ENCODE results near the gene MRPL34.

- no peak for TF ChIP-seq POLR2AphosphoS5 (IDR thresholded peaks at IDR 0.05; ENCODE audit: low read depth, low read length)
- TF ChIP-seq, protein P1, sequence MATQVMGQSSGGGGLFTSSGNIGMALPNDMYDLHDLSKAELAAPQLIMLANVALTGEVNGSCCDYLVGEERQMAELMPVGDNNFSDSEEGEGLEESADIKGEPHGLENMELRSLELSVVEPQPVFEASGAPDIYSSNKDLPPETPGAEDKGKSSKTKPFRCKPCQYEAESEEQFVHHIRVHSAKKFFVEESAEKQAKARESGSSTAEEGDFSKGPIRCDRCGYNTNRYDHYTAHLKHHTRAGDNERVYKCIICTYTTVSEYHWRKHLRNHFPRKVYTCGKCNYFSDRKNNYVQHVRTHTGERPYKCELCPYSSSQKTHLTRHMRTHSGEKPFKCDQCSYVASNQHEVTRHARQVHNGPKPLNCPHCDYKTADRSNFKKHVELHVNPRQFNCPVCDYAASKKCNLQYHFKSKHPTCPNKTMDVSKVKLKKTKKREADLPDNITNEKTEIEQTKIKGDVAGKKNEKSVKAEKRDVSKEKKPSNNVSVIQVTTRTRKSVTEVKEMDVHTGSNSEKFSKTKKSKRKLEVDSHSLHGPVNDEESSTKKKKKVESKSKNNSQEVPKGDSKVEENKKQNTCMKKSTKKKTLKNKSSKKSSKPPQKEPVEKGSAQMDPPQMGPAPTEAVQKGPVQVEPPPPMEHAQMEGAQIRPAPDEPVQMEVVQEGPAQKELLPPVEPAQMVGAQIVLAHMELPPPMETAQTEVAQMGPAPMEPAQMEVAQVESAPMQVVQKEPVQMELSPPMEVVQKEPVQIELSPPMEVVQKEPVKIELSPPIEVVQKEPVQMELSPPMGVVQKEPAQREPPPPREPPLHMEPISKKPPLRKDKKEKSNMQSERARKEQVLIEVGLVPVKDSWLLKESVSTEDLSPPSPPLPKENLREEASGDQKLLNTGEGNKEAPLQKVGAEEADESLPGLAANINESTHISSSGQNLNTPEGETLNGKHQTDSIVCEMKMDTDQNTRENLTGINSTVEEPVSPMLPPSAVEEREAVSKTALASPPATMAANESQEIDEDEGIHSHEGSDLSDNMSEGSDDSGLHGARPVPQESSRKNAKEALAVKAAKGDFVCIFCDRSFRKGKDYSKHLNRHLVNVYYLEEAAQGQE (IDR thresholded peaks at IDR 0.05; ENCODE audit: insufficient read depth in 1 of 2, low read depth in 2 of 2, low read length in 2 of 2), result no peak
- TF ChIP-seq TAF1 (IDR thresholded peaks at IDR 0.05; ENCODE audit: borderline replicate concordance, insufficient read depth, low read length), result no peak
Measured at GRCh38 chr19:17341845-17342244, 36.2 kb downstream of the MRPL34 start.

All from PFSK-1 (cell line).